Mesenchymal stem cell (in vitro differentiated cells and primary cell): Measurements from ENCODE around the gene AKAP9.

Source experiments
- DNase-seq: peaks from one replicate; pipeline ENCODE4 v3.0.0-alpha.2; 2013
- H2AFZ ChIP-seq: one replicate; pipeline ENCODE4 v1.6.1; 2013; ENCODE audit warnings: low read depth, mild to moderate bottlenecking, control low read depth, inconsistent platforms, low read length, moderate library complexity
- H2AK5ac ChIP-seq: 2 replicates; pipeline ENCODE4 v1.6.1; 2013; ENCODE audit warnings: low read length, moderate library complexity, mild to moderate bottlenecking, inconsistent platforms; ENCODE audit not compliant: severe bottlenecking
- H2BK120ac ChIP-seq: one replicate; pipeline ENCODE4 v1.6.1; 2013; ENCODE audit warnings: low read depth, mild to moderate bottlenecking, inconsistent platforms, low read length, moderate library complexity
- H2BK12ac ChIP-seq, 2 experiments: one replicate each; pipeline ENCODE4 v1.6.1; 2013; ENCODE audit warnings: inconsistent platforms in 2 of 2, low read length in 2 of 2, mild to moderate bottlenecking in 2 of 2, moderate library complexity in 2 of 2, control low read depth in 1 of 2
- H2BK15ac ChIP-seq: one replicate; pipeline ENCODE4 v1.6.1; 2013; ENCODE audit warnings: mild to moderate bottlenecking, low read depth, inconsistent platforms; ENCODE audit not compliant: poor library complexity, severe bottlenecking
- H2BK5ac ChIP-seq: 2 replicates; pipeline ENCODE4 v1.6.1; 2013; ENCODE audit warnings: low read depth, mild to moderate bottlenecking, low read length, control low read depth, inconsistent platforms; ENCODE audit not compliant: poor library complexity, severe bottlenecking
- H3K14ac ChIP-seq, 2 experiments: one replicate each; pipeline ENCODE4 v1.6.1; 2013; ENCODE audit warnings: inconsistent platforms in 2 of 2, low read length in 2 of 2, control low read depth in 1 of 2, mild to moderate bottlenecking in 1 of 2, moderate library complexity in 1 of 2
- H3K18ac ChIP-seq, 2 experiments: one replicate each; pipeline ENCODE4 v1.6.1; 2013; ENCODE audit warnings: inconsistent platforms in 2 of 2, low read length in 2 of 2, control low read depth in 1 of 2, low read depth in 1 of 2, mild to moderate bottlenecking in 1 of 2
- H3K23ac ChIP-seq, 2 experiments: one replicate each; pipeline ENCODE4 v1.6.1; 2013; ENCODE audit warnings: inconsistent platforms in 2 of 2, low read length in 2 of 2, mild to moderate bottlenecking in 2 of 2, moderate library complexity in 2 of 2, control low read depth in 1 of 2
- H3K27ac ChIP-seq: 2 replicates; pipeline ENCODE4 v1.5.1; 2013; ENCODE audit warnings: mild to moderate bottlenecking, moderate library complexity, low read length, control low read depth, inconsistent platforms; ENCODE audit not compliant: poor library complexity, severe bottlenecking
- H3K27me3 ChIP-seq, 2 experiments: 2 replicates each; pipeline versions ENCODE4 v1.6.1 to v1.7.0; 2013; ENCODE audit warnings: low read length in 2 of 2, mild to moderate bottlenecking in 2 of 2, moderate library complexity in 2 of 2, control low read depth in 1 of 2, inconsistent platforms in 1 of 2; ENCODE audit not compliant: control insufficient read depth in 1 of 2, insufficient read depth in 1 of 2
- H3K36me3 ChIP-seq, 2 experiments: 2 replicates each; pipeline versions ENCODE4 v1.6.1 to v1.7.0; 2013; ENCODE audit warnings: low read length in 2 of 2, control low read depth in 1 of 2, inconsistent platforms in 1 of 2, low read depth in 1 of 2, mild to moderate bottlenecking in 1 of 2; ENCODE audit not compliant: insufficient read depth in 2 of 2, control insufficient read depth in 1 of 2
- H3K4ac ChIP-seq, 2 experiments: one replicate each; pipeline ENCODE4 v1.6.1; 2013; ENCODE audit warnings: inconsistent platforms in 2 of 2, low read length in 2 of 2, mild to moderate bottlenecking in 2 of 2, moderate library complexity in 2 of 2, control low read depth in 1 of 2, low read depth in 1 of 2
- H3K4me1 ChIP-seq: 2 replicates; pipeline ENCODE4 v1.6.1; 2013; ENCODE audit warnings: low read depth, low read length, control low read depth; ENCODE audit not compliant: control insufficient read depth, insufficient read depth
- H3K4me2 ChIP-seq: 2 replicates; pipeline ENCODE4 v1.6.1; 2013; ENCODE audit warnings: low read length, mild to moderate bottlenecking, inconsistent platforms; ENCODE audit not compliant: poor library complexity, severe bottlenecking
- H3K4me3 ChIP-seq, 2 experiments: 2 replicates each; pipeline versions ENCODE4 v1.5.1 to v1.7.0; 2013; ENCODE audit warnings: low read length in 2 of 2, mild to moderate bottlenecking in 2 of 2, control low read depth in 1 of 2, low read depth in 1 of 2; ENCODE audit not compliant: insufficient read depth in 1 of 2
- H3K79me1 ChIP-seq: replicated peaks from 2 replicates; pipeline ENCODE4 v1.6.1; 2013; ENCODE audit warnings: mild to moderate bottlenecking, control low read depth, low read length, inconsistent platforms; ENCODE audit not compliant: poor library complexity, severe bottlenecking
- H3K9ac ChIP-seq: 2 replicates; pipeline ENCODE4 v1.7.0; 2013; ENCODE audit warnings: mild to moderate bottlenecking, low read length, moderate library complexity
- H3K9me3 ChIP-seq: 2 replicates; pipeline ENCODE4 v1.7.0; 2013; ENCODE audit warnings: mild to moderate bottlenecking, low read length; ENCODE audit not compliant: control insufficient read depth
- H4K8ac ChIP-seq: one replicate; pipeline ENCODE4 v1.6.1; 2013; ENCODE audit warnings: inconsistent platforms, mild to moderate bottlenecking, low read length, moderate library complexity
- H4K91ac ChIP-seq: one replicate; pipeline ENCODE4 v1.6.1; 2013; ENCODE audit warnings: mild to moderate bottlenecking, low read length, inconsistent platforms
- WGBS: methylation state at CpG from one replicate; pipeline ENCODE4 v1.1.7; 2013; ENCODE audit warnings: mixed read lengths; 5-methylcytosine and 5-hydroxymethylcytosine counted together

Gene AKAP9

DNA sequence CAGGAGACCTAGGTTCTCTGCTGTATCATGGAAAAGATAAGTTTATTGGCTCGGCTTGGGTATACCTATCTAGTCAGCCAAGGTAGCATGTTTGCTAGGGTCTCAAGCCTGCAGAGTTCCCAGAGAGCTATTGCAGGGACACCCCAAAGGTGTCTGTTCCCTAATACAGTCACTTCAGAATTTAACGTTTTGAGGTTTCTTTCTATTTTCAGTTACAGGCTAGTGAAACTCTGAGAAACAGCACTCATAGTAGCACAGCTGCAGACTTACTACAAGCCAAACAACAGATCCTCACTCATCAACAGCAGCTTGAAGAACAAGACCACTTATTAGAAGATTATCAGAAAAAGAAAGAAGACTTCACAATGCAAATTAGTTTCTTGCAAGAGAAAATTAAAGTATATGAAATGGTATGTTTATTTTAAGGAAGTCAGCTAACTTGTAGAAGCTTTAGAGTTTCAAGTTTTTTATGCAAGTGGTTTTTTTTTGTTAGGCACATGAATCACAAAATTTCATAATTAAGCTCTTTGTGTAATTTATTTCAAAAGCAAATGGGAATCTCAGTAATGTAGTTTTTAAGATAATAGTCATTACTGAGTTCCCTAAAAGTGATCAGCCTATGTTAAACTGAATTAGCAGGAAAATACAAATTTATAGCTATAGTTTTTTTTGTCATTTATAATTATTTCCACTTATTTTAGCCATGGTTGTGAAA is 54.9 kb downstream of the AKAP9 start:
- 99% methylated on average over 2 of the region's 2 CpGs for WGBS
- Histone ChIP-seq H2BK15ac (no peak overlapping the region), H3K23ac (no peak overlapping the region)

DNA sequence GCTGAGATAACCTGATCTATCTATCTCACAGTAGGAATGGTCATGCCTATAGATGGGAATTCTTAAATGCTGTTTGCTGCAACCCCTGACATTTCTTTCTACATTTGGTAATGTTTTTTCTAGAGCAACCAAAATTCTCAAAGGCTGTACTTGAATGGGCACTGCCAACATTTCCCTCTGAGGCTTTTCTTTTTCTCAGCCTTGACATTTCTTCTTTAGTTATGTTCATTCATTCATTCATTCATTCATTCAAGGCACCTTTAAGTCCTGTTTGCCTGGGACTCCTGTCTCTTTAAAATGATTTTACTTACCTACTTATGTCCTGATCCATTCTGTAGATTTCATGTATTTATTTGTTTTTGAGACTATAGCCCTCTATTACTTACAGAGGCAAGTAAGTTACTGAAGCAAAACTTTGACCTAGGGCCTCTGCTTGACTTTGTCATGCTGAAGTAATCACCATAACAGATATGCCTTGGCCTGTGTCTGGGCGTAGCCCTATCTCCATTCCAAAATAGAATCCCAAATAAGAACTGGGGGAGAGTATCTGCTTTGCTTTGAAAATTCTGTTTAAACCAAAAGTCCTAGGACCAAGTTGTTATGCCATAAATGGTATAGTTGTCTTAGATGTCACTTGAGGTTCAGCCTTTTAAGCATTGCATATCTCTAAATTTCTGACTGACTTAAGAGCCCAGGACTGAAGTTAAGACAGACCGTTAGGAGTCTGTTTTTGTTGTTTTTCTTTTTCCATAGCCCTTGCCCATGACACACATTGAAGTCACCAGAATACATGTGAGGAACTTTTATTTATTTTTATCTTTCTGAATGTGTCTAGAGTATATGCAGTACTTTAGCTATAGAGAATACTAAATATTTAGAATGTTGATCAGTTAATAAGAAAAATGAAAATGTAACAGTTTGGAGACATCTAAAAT is 59.2 kb downstream of the AKAP9 start:
- no peak overlapping the region for H3K23ac ChIP-seq
- no peak overlapping the region for H2AFZ ChIP-seq
- no peak overlapping the region for H4K8ac ChIP-seq
- peaks cover 2% of the 10 kb centered on the region for H3K79me1 ChIP-seq
- no CpG with 5 or more reads among the region's 2 CpGs for WGBS
- H3K27ac ChIP-seq, result no peak overlapping the region
- DNase-seq, result no peak
- no peak overlapping the region for H2BK15ac ChIP-seq
- H3K4me1 ChIP-seq, result peaks cover 1% of the 10 kb centered on the region
- H3K4me2 ChIP-seq, result no peak overlapping the region
- no peak overlapping the region for H3K4ac ChIP-seq
- no peak overlapping the region for H2BK5ac ChIP-seq
- H3K4me3 ChIP-seq, result no peak overlapping the region
- peaks cover 3% of the 10 kb centered on the region for H3K9me3 ChIP-seq
- no peak overlapping the region for H3K9ac ChIP-seq
- peaks cover 9 to 72% of the 10 kb centered on the region in 2 experiments for H3K36me3 ChIP-seq
- H2AK5ac ChIP-seq, result no peak overlapping the region
- H3K14ac ChIP-seq, result no peak overlapping the region
- H2BK120ac ChIP-seq, result no peak overlapping the region
- no peak overlapping the region for H3K18ac ChIP-seq
- H2BK12ac ChIP-seq, result no peak overlapping the region
- no peaks in the 10 kb centered on the region for H3K27me3 ChIP-seq
- H4K91ac ChIP-seq, result no peak overlapping the region

More for the DNA sequence above, 54.9 kb downstream of the AKAP9 start:
- Histone ChIP-seq H3K4ac (no peak overlapping the region), H3K14ac (no peak overlapping the region), H3K27me3 (no peaks in the 10 kb centered on the region), H2AFZ (no peak overlapping the region), H4K8ac (no peak overlapping the region), H2BK5ac (no peak overlapping the region), H3K36me3 (peaks cover 16 to 71% of the 10 kb centered on the region in 2 experiments), H4K91ac (no peak overlapping the region), H3K79me1 (peaks cover 5% of the 10 kb centered on the region), H3K4me1 (peaks cover 4% of the 10 kb centered on the region), H3K27ac (no peak overlapping the region), H2BK120ac (no peak overlapping the region), H2BK12ac (no peak overlapping the region), H3K9me3 (no peaks in the 10 kb centered on the region), H3K4me3 (no peak overlapping the region), H3K18ac (no peak overlapping the region), H3K9ac (no peak overlapping the region), H3K4me2 (no peak overlapping the region), H2AK5ac (no peak overlapping the region)
- DNase-seq, result no peak

- no peak for DNase-seq
- H2BK120ac ChIP-seq, result no peak overlapping the region
- H4K8ac ChIP-seq, result no peak overlapping the region
- no peak overlapping the region for H3K18ac ChIP-seq
- H3K4me2 ChIP-seq, result no peak overlapping the region
- H3K27me3 ChIP-seq, result no peaks in the 10 kb centered on the region
- H3K4ac ChIP-seq, result no peak overlapping the region
- peaks cover 1% of the 10 kb centered on the region for H3K4me1 ChIP-seq
- no peak overlapping the region for H2AFZ ChIP-seq
- no peak overlapping the region for H2BK12ac ChIP-seq
- H2BK5ac ChIP-seq, result no peak overlapping the region
- no peak overlapping the region for H4K91ac ChIP-seq
- H3K14ac ChIP-seq, result no peak overlapping the region
- 100% methylated on average over 1 of the region's 1 CpG for WGBS
- H3K79me1 ChIP-seq, result peaks cover 7% of the 10 kb centered on the region
- H3K9me3 ChIP-seq, result peaks cover 3% of the 10 kb centered on the region
- H3K36me3 ChIP-seq, result peaks cover 8 to 65% of the 10 kb centered on the region in 2 experiments
- no peak overlapping the region for H3K23ac ChIP-seq
- H2AK5ac ChIP-seq, result no peak overlapping the region
- H3K27ac ChIP-seq, result no peak overlapping the region
- H2BK15ac ChIP-seq, result no peak overlapping the region
- no peak overlapping the region for H3K9ac ChIP-seq
- no peak overlapping the region for H3K4me3 ChIP-seq
Observed at GRCh38 chr7:92002720-92003119, 62.1 kb downstream of the AKAP9 start.

DNA sequence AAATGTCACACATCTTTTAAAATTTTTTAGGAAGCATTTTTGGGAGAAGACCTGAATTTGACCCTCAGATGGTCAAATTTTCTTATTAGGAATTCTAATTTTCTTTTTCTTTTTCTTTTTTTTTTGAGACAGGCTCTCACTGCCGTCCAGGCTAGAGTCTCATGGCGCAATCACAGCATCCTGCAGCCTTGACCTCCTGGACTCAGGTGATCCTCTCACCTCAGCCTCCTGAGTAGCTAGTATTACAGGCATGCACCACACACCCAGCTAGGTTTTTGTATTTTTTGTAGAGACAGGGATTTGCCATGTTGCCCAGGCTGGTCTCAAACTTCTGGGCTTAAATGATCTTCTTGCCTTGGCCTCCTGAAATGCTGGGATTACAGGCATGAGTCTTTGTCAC is 65.4 kb downstream of the AKAP9 start:
- H2BK120ac ChIP-seq, result no peak overlapping the region
- no peaks in the 10 kb centered on the region for H3K4me1 ChIP-seq
- no peak overlapping the region for H3K9ac ChIP-seq
- no peak for DNase-seq
- no peak overlapping the region for H3K27ac ChIP-seq
- no peak overlapping the region for H3K4ac ChIP-seq
- no peak overlapping the region for H3K23ac ChIP-seq
- H3K9me3 ChIP-seq, result peaks cover 5% of the 10 kb centered on the region
- peaks cover 17 to 43% of the 10 kb centered on the region in 2 experiments for H3K36me3 ChIP-seq
- no peak overlapping the region for H2BK12ac ChIP-seq
- no peaks in the 10 kb centered on the region for H3K27me3 ChIP-seq
- no peak overlapping the region for H2BK5ac ChIP-seq
- H3K18ac ChIP-seq, result no peak overlapping the region
- WGBS, result 100% methylated on average over 2 of the region's 2 CpGs
- H2BK15ac ChIP-seq, result no peak overlapping the region
- no peak overlapping the region for H2AK5ac ChIP-seq
- H3K4me3 ChIP-seq, result no peak overlapping the region
- no peak overlapping the region for H3K14ac ChIP-seq
- no peak overlapping the region for H3K4me2 ChIP-seq
- H2AFZ ChIP-seq, result no peak overlapping the region
- H3K79me1 ChIP-seq, result peaks cover 18% of the 10 kb centered on the region
- no peak overlapping the region for H4K8ac ChIP-seq
- no peak overlapping the region for H4K91ac ChIP-seq
